ENCODE results near the gene PHYHD1.

DNA sequence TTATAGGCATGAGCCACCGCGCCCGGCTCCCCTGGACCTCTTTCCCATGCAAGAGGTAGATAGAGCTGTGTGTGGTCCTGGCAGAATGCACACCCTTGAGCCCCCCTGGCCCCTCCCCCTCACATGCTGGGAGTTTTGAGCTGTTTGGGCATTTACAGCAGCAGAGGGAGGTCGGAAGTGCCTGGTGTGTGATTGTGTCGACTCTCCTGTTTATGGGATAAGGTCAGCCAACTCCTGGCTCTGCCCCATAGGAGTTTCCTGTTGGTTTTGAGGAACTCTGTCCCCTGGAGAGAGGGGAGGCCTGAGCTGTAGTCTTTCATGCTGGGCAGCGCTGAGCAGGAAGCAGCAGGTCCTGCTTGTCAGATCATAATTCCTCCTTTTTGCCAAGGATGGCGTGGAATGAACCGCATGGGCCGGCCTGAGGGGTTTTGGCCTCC is 32.9 kb upstream of the PHYHD1 start:
- TF ChIP-seq, protein P1, sequence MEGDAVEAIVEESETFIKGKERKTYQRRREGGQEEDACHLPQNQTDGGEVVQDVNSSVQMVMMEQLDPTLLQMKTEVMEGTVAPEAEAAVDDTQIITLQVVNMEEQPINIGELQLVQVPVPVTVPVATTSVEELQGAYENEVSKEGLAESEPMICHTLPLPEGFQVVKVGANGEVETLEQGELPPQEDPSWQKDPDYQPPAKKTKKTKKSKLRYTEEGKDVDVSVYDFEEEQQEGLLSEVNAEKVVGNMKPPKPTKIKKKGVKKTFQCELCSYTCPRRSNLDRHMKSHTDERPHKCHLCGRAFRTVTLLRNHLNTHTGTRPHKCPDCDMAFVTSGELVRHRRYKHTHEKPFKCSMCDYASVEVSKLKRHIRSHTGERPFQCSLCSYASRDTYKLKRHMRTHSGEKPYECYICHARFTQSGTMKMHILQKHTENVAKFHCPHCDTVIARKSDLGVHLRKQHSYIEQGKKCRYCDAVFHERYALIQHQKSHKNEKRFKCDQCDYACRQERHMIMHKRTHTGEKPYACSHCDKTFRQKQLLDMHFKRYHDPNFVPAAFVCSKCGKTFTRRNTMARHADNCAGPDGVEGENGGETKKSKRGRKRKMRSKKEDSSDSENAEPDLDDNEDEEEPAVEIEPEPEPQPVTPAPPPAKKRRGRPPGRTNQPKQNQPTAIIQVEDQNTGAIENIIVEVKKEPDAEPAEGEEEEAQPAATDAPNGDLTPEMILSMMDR (IDR thresholded peaks at IDR 0.05), result no peak
- TF ChIP-seq, protein P2, sequence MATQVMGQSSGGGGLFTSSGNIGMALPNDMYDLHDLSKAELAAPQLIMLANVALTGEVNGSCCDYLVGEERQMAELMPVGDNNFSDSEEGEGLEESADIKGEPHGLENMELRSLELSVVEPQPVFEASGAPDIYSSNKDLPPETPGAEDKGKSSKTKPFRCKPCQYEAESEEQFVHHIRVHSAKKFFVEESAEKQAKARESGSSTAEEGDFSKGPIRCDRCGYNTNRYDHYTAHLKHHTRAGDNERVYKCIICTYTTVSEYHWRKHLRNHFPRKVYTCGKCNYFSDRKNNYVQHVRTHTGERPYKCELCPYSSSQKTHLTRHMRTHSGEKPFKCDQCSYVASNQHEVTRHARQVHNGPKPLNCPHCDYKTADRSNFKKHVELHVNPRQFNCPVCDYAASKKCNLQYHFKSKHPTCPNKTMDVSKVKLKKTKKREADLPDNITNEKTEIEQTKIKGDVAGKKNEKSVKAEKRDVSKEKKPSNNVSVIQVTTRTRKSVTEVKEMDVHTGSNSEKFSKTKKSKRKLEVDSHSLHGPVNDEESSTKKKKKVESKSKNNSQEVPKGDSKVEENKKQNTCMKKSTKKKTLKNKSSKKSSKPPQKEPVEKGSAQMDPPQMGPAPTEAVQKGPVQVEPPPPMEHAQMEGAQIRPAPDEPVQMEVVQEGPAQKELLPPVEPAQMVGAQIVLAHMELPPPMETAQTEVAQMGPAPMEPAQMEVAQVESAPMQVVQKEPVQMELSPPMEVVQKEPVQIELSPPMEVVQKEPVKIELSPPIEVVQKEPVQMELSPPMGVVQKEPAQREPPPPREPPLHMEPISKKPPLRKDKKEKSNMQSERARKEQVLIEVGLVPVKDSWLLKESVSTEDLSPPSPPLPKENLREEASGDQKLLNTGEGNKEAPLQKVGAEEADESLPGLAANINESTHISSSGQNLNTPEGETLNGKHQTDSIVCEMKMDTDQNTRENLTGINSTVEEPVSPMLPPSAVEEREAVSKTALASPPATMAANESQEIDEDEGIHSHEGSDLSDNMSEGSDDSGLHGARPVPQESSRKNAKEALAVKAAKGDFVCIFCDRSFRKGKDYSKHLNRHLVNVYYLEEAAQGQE (IDR thresholded peaks at IDR 0.05; ENCODE audit: insufficient read depth in 1 of 2, low read depth in 2 of 2, low read length in 1 of 2), result no peak
- TF ChIP-seq POLR2AphosphoS5 (IDR thresholded peaks at IDR 0.05; ENCODE audit: low read depth, low read length), result no peak
